K562 (cell line): Measurements from ENCODE around the gene DOK3. TPM values are rescaled to one million over a fixed set of nuclear protein-coding genes. Genes with fewer than 3 reads are reported as not detected.

ENCODE experiments used
- ATAC-seq: fragments of 200-7000 bp; cut with Tn5 transposase; 3 replicates; pipeline ENCODE4 v1.9.1; 2020; ENCODE audit warnings: moderate library complexity
- BruUV-seq: library from RNA; stranded (reverse); fragments of 400-500 nt; replicated peaks from 2 replicates; lab custom pipeline; 2021; lab: Mats Ljungman, UMichigan
- CTCF ChIA-PET: fragments of 300-600 bp; formaldehyde crosslinking; extraction: SDS; loops from one replicate; lab custom pipeline; 2021; ENCODE audit warnings: low intra/inter-chr PET ratio; lab: Yijun Ruan, JAX
- POLR2A ChIA-PET: fragments of 300-600, 350-650 bp; sonication (Branson Sonifier 250); formaldehyde crosslinking; extraction: SDS; loops from one replicate; lab custom pipeline; 2021; ENCODE audit warnings: antibody characterized with exemption, inconsistent platforms; lab: Yijun Ruan, JAX
- DNase-seq, 4 experiments: peaks; one replicate each; pipeline versions ENCODE4 v3.0.0 to v3.0.0-alpha.2; 2011 to 2018; ENCODE audit warnings: low spot score in 3 of 4, mixed read lengths in 3 of 4; ENCODE audit errors: extremely low read depth in 1 of 4
- FAIRE-seq: peaks from 2 replicates; lab custom pipeline; 2011; peaks lifted over from hg19 to GRCh38; lab: Jason Lieb, UNC
- H2AFZ ChIP-seq: 2 replicates; pipeline ENCODE4 v1.6.0; 2011; ENCODE audit warnings: low read depth, low read length, control low read depth, inconsistent platforms
- H3K27ac ChIP-seq: fragments of 200-600 bp; 3 replicates; pipeline ENCODE4 v1.8.0; 2011; ENCODE audit warnings: low read depth, mild to moderate bottlenecking, control low read depth, inconsistent platforms, low read length, moderate library complexity, mixed read lengths; ENCODE audit errors: extremely low read depth
- H3K27me3 ChIP-seq, 2 experiments: fragments of 300-600 bp in 1 of 2; 2 replicates in 1 of 2; 3 replicates in 1 of 2; pipeline versions ENCODE4 v1.6.0 to v1.8.0; 2011; ENCODE audit warnings: inconsistent platforms in 2 of 2, low read length in 2 of 2, mild to moderate bottlenecking in 1 of 2, mixed read lengths in 1 of 2, moderate library complexity in 1 of 2; ENCODE audit not compliant: control insufficient read depth in 2 of 2, insufficient read depth in 2 of 2
- H3K36me3 ChIP-seq: fragments of 300-600 bp; 3 replicates; pipeline ENCODE4 v1.8.0; 2011; ENCODE audit warnings: mild to moderate bottlenecking, low read length, inconsistent platforms; ENCODE audit not compliant: control insufficient read depth, insufficient read depth
- H3K4me1 ChIP-seq, 2 experiments: fragments of 200-600 bp in 1 of 2; replicated peaks in 1 of 2; 2 replicates in 1 of 2; 3 replicates in 1 of 2; pipeline versions ENCODE4 v1.5.1 to v1.8.0; 2011; ENCODE audit warnings: inconsistent platforms in 2 of 2, low read length in 2 of 2, mild to moderate bottlenecking in 1 of 2, mixed read lengths in 1 of 2, moderate library complexity in 1 of 2; ENCODE audit not compliant: control insufficient read depth in 2 of 2, insufficient read depth in 2 of 2
- H3K4me2 ChIP-seq: 2 replicates; pipeline ENCODE4 v1.6.1; 2011; ENCODE audit warnings: low read length, control low read depth, inconsistent platforms, mixed read lengths; ENCODE audit not compliant: insufficient read depth
- H3K4me3 ChIP-seq: fragments of 200-600 bp; sonication (generic), shearing (Covaris generic); 2 replicates; pipeline ENCODE4 v1.5.1; 2016; ENCODE audit warnings: control low read depth, inconsistent platforms
- H3K79me2 ChIP-seq: fragments of 200-600 bp; 3 replicates; pipeline ENCODE4 v1.8.0; 2011; ENCODE audit warnings: low read length, inconsistent platforms; ENCODE audit not compliant: control insufficient read depth, insufficient read depth
- H3K9ac ChIP-seq, 2 experiments: 2 replicates each; pipeline versions ENCODE4 v1.6.0 to v1.6.1; 2011; ENCODE audit warnings: low read depth in 2 of 2, low read length in 2 of 2, control low read depth in 1 of 2, inconsistent platforms in 1 of 2, mild to moderate bottlenecking in 1 of 2, mixed read lengths in 1 of 2; ENCODE audit not compliant: insufficient read depth in 1 of 2
- H3K9me1 ChIP-seq: one replicate; pipeline ENCODE4 v1.6.0; 2011; ENCODE audit warnings: inconsistent platforms, mild to moderate bottlenecking, low read length, moderate library complexity; ENCODE audit not compliant: control insufficient read depth, insufficient read depth
- H3K9me3 ChIP-seq: replicated peaks from 2 replicates; pipeline ENCODE4 v1.5.1; 2011; ENCODE audit warnings: low read depth, low read length, inconsistent platforms; ENCODE audit not compliant: control insufficient read depth, insufficient read depth
- H4K20me1 ChIP-seq: replicated peaks from 2 replicates; pipeline ENCODE4 v1.6.1; 2011; ENCODE audit warnings: low read length, inconsistent platforms, mixed read lengths; ENCODE audit not compliant: control insufficient read depth, insufficient read depth
- C11orf30 ChIP-seq: fragments of 450-650 bp; IDR thresholded peaks from 2 replicates; pipeline ENCODE4 v1.6.1; 2016; ENCODE audit warnings: low read depth, mild to moderate bottlenecking
- IRF1 ChIP-seq: sonication (generic); formaldehyde crosslinking; IDR thresholded peaks from 2 replicates; pipeline ENCODE4 v1.8.0; 2022; ENCODE audit warnings: missing genetic modification reagents, mild to moderate bottlenecking, borderline replicate concordance
- POLR2G ChIP-seq: fragments of 200-400 bp; formaldehyde crosslinking; IDR thresholded peaks from 2 replicates; pipeline ENCODE4 v1.6.1; 2017; ENCODE audit warnings: low read depth, mild to moderate bottlenecking, antibody characterized with exemption, low read length, moderate library complexity
- RBFOX2 ChIP-seq: fragments of 200-400 bp; formaldehyde crosslinking; IDR thresholded peaks from 2 replicates; pipeline ENCODE4 v1.6.1; 2017; ENCODE audit warnings: low read depth, mild to moderate bottlenecking, low read length, moderate library complexity
- ZSCAN29 ChIP-seq: fragments of 450-650 bp; IDR thresholded peaks from 2 replicates; pipeline ENCODE4 v1.6.1; 2017
- WGBS: fragments of 100-300 bp; shearing (Covaris generic); methylation state at CpG from one replicate; pipeline ENCODE4 v1.1.6; 2016; ENCODE audit warnings: low coverage, mixed read lengths; ENCODE audit not compliant: insufficient coverage; ENCODE audit errors: missing lambda C conversion rate; 5-methylcytosine and 5-hydroxymethylcytosine counted together
- in situ Hi-C: fragments of 300-500 bp; cut with MboI; formaldehyde crosslinking; loops from 4 replicates; pipeline ENCODE4 v1.15.0; 2018; ENCODE audit warnings: inconsistent platforms, mixed read lengths
- intact Hi-C: fragments of 100-400 bp; cut with micrococcal nuclease; formaldehyde crosslinking; loops from 2 replicates; pipeline ENCODE4 v1.14.2; 2022
- polyA plus RNA-seq, 8 experiments: library from polyadenylated mRNA; depleted of rRNA in 4 of 8; stranded (reverse) in 5 of 8; unstranded in 3 of 8; fragments of >200 nt; fragmentation: Nextera tagmentation in 2 of 8; fragmentation: Illumina TruSeq in 1 of 8; extraction: Ambion mirVana in 2 of 8; extraction: Trizol in 1 of 8; gene quantifications; 2 replicates each; pipeline versions ENCODE4 v1.2.1 to v1.2.3, GENCODE V29; 2011 to 2014; ENCODE audit warnings: inconsistent platforms in 1 of 8, missing spikeins in 1 of 8
- total RNA-seq, 7 experiments: library from RNA; depleted of rRNA in 6 of 7; stranded (reverse); fragments of >200 nt in 6 of 7; fragmentation: Illumina TruSeq in 2 of 7; extraction: Trizol in 2 of 7; gene quantifications; 2 replicates each; pipeline versions ENCODE4 v1.2.1 to v1.2.3, GENCODE V29; 2011 to 2021; ENCODE audit warnings: low replicate concordance in 1 of 7

The DOK3 gene
- total and polyA plus RNA-seq, 9 of the 15 experiments (the other 6 are each of a cell fraction or from before 2014, with no cell fraction given) = 1.3 to 23.0 (median 8.0) TPM

GRCh38 chr5:177514541-177514940 is 4.9 kb upstream of the DOK3 start:
- Histone ChIP-seq H3K9ac (peak overlapping the region in 1 of 2 experiments; percentile 64; a peak in 1 of 4 replicates), H3K4me1 (peaks cover 18 to 49% of the 10 kb centered on the region in 2 experiments), H3K9me1 (no peaks in the 10 kb centered on the region), H3K27me3 (no peaks in the 10 kb centered on the region), H4K20me1 (no peaks in the 10 kb centered on the region), H3K27ac (no peak overlapping the region), H2AFZ (no peak overlapping the region), H3K4me2 (no peak overlapping the region), H3K4me3 (no peak overlapping the region), H3K36me3 (peaks cover 70% of the 10 kb centered on the region), H3K79me2 (peaks cover 39% of the 10 kb centered on the region), H3K9me3 (no peaks in the 10 kb centered on the region)
- FAIRE-seq (no peak), ATAC-seq (no peak), DNase-seq (no peak)
- POLR2A ChIA-PET = interaction anchor here (0.5 to 1.7 kb wide), 5 partner anchors 11 to 478 kb away, joined by 3 to 7 read pairs (median 3); no protein-coding TSS in a partner anchor
- CTCF ChIA-PET = no interaction called here
- BruUV-seq = no TSS peak
- TF ChIP-seq ZSCAN29 = no peak
- TF ChIP-seq RBFOX2 = peak; percentile 58
- TF ChIP-seq POLR2G = peak; percentile 29; the same call in 1 of the 2 replicates
- 90% methylated on average over 2 of the region's 11 CpGs for WGBS
- in situ Hi-C loops (no loop called here), intact Hi-C loops (no loop called here)

GRCh38 chr5:177513500-177513899 is 3.9 kb upstream of the DOK3 start:
- Histone ChIP-seq H3K27ac (no peak overlapping the region), H3K9me3 (no peaks in the 10 kb centered on the region), H3K4me3 (no peak overlapping the region), H3K36me3 (peaks cover 63% of the 10 kb centered on the region), H3K79me2 (peaks cover 41% of the 10 kb centered on the region), H3K9ac (no peak overlapping the region), H4K20me1 (no peaks in the 10 kb centered on the region), H3K4me2 (no peak overlapping the region), H3K27me3 (no peaks in the 10 kb centered on the region), H3K4me1 (peaks cover 23 to 59% of the 10 kb centered on the region in 2 experiments), H2AFZ (no peak overlapping the region), H3K9me1 (no peaks in the 10 kb centered on the region)
- ATAC-seq = no peak
- TF ChIP-seq IRF1 = no peak
- TF ChIP-seq C11orf30 = no peak
- DNase-seq = no peak
- intact Hi-C loops (no loop called here), in situ Hi-C loops (no loop called here)
- POLR2A ChIA-PET = interaction anchor here (0.6 kb wide), 1 partner anchor 71 kb away, joined by 3 read pairs; no protein-coding TSS in a partner anchor
- WGBS = 98% methylated on average over 14 of the region's 15 CpGs
- CTCF ChIA-PET = no interaction called here
- no TSS peak for BruUV-seq
- no peak for FAIRE-seq
